Subcutaneous abdominal adipose tissue (tissue), 5 donors: ENCODE data around the gene MAP2K5.

Experiments
- H3K27ac ChIP-seq: one replicate; pipeline ENCODE4 v1.7.0; 2013; ENCODE audit warnings: low read depth, mild to moderate bottlenecking, inconsistent platforms, low read length, moderate library complexity
- H3K27me3 ChIP-seq, 5 donors: one replicate each; pipeline ENCODE4 v1.7.0; 2013; ENCODE audit warnings: low read length in 5 of 5, inconsistent platforms in 1 of 5; ENCODE audit not compliant: control insufficient read depth in 5 of 5, insufficient read depth in 4 of 5
- H3K36me3 ChIP-seq, 5 donors: one replicate each; pipeline ENCODE4 v1.7.0; 2013; ENCODE audit warnings: low read length in 5 of 5; ENCODE audit not compliant: control insufficient read depth in 5 of 5, insufficient read depth in 5 of 5
- H3K4me1 ChIP-seq, 5 donors: one replicate each; pipeline ENCODE4 v1.7.0; 2013; ENCODE audit warnings: low read length in 5 of 5, mild to moderate bottlenecking in 3 of 5, moderate library complexity in 1 of 5; ENCODE audit not compliant: control insufficient read depth in 5 of 5, insufficient read depth in 5 of 5
- H3K4me3 ChIP-seq, 5 donors: one replicate each; pipeline ENCODE4 v1.7.0; 2013; ENCODE audit warnings: low read length in 5 of 5, low read depth in 1 of 5
- H3K9ac ChIP-seq, 5 donors: one replicate each; pipeline ENCODE4 v1.7.0; 2013; ENCODE audit warnings: low read length in 5 of 5, mild to moderate bottlenecking in 4 of 5, moderate library complexity in 3 of 5
- H3K9me3 ChIP-seq, 5 donors: one replicate each; pipeline ENCODE4 v1.7.0; 2013; ENCODE audit warnings: low read length in 5 of 5; ENCODE audit not compliant: control insufficient read depth in 5 of 5
- donor health status: healthy.
- donor health status: healthy.
- donor health status: healthy.
- donor health status: healthy.
- donor health status: healthy.

Gene MAP2K5

GRCh38 chr15:67723294-67724024, 181.0 kb downstream of the MAP2K5 start:
- no peaks in the 10 kb centered on the region for H3K9me3 ChIP-seq
- H3K9ac ChIP-seq = no peak overlapping the region
- no peaks in the 10 kb centered on the region for H3K27me3 ChIP-seq
- no peak overlapping the region for H3K4me3 ChIP-seq
- H3K36me3 ChIP-seq = peaks cover 0 to 2% (median 0%) of the 10 kb centered on the region in 5 donors
- H3K4me1 ChIP-seq = peaks cover 0 to 6% (median 0%) of the 10 kb centered on the region in 5 donors
- H3K27ac ChIP-seq = no peak overlapping the region

- no peak overlapping the region for H3K27ac ChIP-seq
- no peaks in the 10 kb centered on the region for H3K9me3 ChIP-seq
- no peak overlapping the region for H3K4me3 ChIP-seq
- no peak overlapping the region for H3K9ac ChIP-seq
- peaks cover 0 to 6% (median 0%) of the 10 kb centered on the region in 5 donors for H3K4me1 ChIP-seq
- H3K27me3 ChIP-seq = no peaks in the 10 kb centered on the region
- H3K36me3 ChIP-seq = peaks cover 0 to 2% (median 0%) of the 10 kb centered on the region in 5 donors
These were observed 182.3 kb downstream of the MAP2K5 start for GRCh38 chr15:67724691-67725375.

GRCh38 chr15:67730135-67730534, 187.6 kb downstream of the MAP2K5 start:
- H3K4me1 ChIP-seq = peaks cover 0 to 5% (median 3%) of the 10 kb centered on the region in 5 donors
- H3K9me3 ChIP-seq = no peaks in the 10 kb centered on the region
- H3K4me3 ChIP-seq = no peak overlapping the region
- H3K9ac ChIP-seq = no peak overlapping the region
- peaks cover 0 to 2% (median 0%) of the 10 kb centered on the region in 5 donors for H3K36me3 ChIP-seq
- H3K27ac ChIP-seq = no peak overlapping the region
- H3K27me3 ChIP-seq = no peaks in the 10 kb centered on the region

- H3K27ac ChIP-seq = no peak overlapping the region
- no peak overlapping the region for H3K4me3 ChIP-seq
- no peaks in the 10 kb centered on the region for H3K27me3 ChIP-seq
- H3K9ac ChIP-seq = no peak overlapping the region
- peaks cover 0 to under 1% (median 0%) of the 10 kb centered on the region in 5 donors for H3K36me3 ChIP-seq
- H3K4me1 ChIP-seq = peaks cover 0 to 5% (median 3%) of the 10 kb centered on the region in 5 donors
- H3K9me3 ChIP-seq = no peaks in the 10 kb centered on the region
These were observed 188.7 kb downstream of the MAP2K5 start for GRCh38 chr15:67731112-67731721.

- Histone ChIP-seq H3K36me3 (no peaks in the 10 kb centered on the region), H3K9ac (no peak overlapping the region)
These were observed 189.7 kb downstream of the MAP2K5 start for GRCh38 chr15:67732164-67732563.

GRCh38 chr15:67732671-67733374, 190.3 kb downstream of the MAP2K5 start:
- no peak overlapping the region for H3K27ac ChIP-seq
- H3K27me3 ChIP-seq = no peaks in the 10 kb centered on the region
- H3K4me3 ChIP-seq = no peak overlapping the region
- H3K9me3 ChIP-seq = no peaks in the 10 kb centered on the region
- H3K36me3 ChIP-seq = no peaks in the 10 kb centered on the region
- peaks cover 0 to 5% (median 3%) of the 10 kb centered on the region in 5 donors for H3K4me1 ChIP-seq
- no peak overlapping the region for H3K9ac ChIP-seq

More at GRCh38 chr15:67732164-67732563, 189.7 kb downstream of the MAP2K5 start:
- Histone ChIP-seq H3K27ac (no peak overlapping the region), H3K4me3 (no peak overlapping the region), H3K4me1 (peaks cover 0 to 5% (median 3%) of the 10 kb centered on the region in 5 donors), H3K27me3 (no peaks in the 10 kb centered on the region), H3K9me3 (no peaks in the 10 kb centered on the region)

- no peak overlapping the region for H3K9ac ChIP-seq
- no peaks in the 10 kb centered on the region for H3K9me3 ChIP-seq
- H3K27me3 ChIP-seq = no peaks in the 10 kb centered on the region
- peaks cover 0 to 2% (median 0%) of the 10 kb centered on the region in 5 donors for H3K36me3 ChIP-seq
- H3K27ac ChIP-seq = no peak overlapping the region
- peaks cover 0 to 5% (median 3%) of the 10 kb centered on the region in 5 donors for H3K4me1 ChIP-seq
- no peak overlapping the region for H3K4me3 ChIP-seq
These were observed 193.4 kb downstream of the MAP2K5 start for GRCh38 chr15:67735896-67736295.

- H3K4me3 ChIP-seq = no peak overlapping the region
- no peak overlapping the region for H3K27ac ChIP-seq
- H3K4me1 ChIP-seq = peaks cover 0 to 1% (median 0%) of the 10 kb centered on the region in 5 donors
- no peak overlapping the region for H3K9ac ChIP-seq
- no peaks in the 10 kb centered on the region for H3K27me3 ChIP-seq
- H3K36me3 ChIP-seq = peaks cover 0 to 7% (median 0%) of the 10 kb centered on the region in 5 donors
- no peaks in the 10 kb centered on the region for H3K9me3 ChIP-seq
These were observed 194.3 kb downstream of the MAP2K5 start for GRCh38 chr15:67736810-67737209.

- Histone ChIP-seq H3K36me3 (peaks cover 0 to 7% (median 0%) of the 10 kb centered on the region in 5 donors), H3K27me3 (no peaks in the 10 kb centered on the region), H3K9ac (no peak overlapping the region), H3K4me1 (peaks cover 0 to 1% (median 0%) of the 10 kb centered on the region in 5 donors), H3K4me3 (no peak overlapping the region), H3K9me3 (no peaks in the 10 kb centered on the region), H3K27ac (no peak overlapping the region)
These were observed 195.6 kb downstream of the MAP2K5 start for GRCh38 chr15:67738056-67738455.
